ENCODE results near the gene TRMT61B. TPM values are rescaled to one million over a fixed set of nuclear protein-coding genes. Genes with fewer than 3 reads are reported as not detected.

The TRMT61B gene
- total RNA-seq (2014; rRNA removed; shearing (Covaris generic)): 11.0 and 13.6 TPM in 2 replicates
- 21.1 and 21.8 TPM in 2 replicates for polyA plus RNA-seq (2016; fragmentation: Nextera tagmentation; extraction: Ambion mirVana)

DNA sequence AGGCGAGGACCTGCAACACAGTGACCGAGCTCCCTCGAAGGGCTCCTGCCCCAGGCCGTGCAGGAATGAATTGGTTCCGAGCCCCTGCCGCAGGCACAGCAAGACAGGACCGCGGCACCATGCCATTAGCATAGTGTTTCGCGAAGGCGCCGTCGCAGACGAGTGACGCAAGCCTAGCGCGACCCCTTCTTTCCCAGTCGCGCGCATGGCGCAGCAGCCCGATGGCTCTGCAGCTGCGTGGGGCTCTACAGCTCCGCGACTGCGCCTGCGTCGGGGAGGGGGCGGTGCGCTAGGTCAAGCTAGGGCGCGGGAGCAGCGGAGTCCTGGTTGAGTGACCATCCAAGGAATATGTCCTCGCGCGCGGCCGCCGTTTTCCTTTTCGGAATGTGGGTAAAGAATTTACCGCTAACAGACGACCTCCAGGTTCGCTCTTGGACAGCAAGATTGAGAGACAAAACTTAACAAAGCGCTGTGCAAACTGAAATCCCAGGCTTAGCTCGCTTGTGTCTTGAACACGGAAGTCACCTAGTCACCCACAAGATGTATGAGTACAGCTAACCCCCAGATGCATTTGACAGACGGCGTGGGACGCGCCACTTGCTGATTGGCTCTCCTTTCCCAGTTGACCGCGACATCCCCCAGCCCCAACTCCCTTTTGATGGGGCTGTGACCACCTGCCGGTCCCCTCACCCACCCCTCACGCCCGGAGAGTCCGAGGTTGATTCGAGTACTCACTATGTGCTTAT lies at the start of gene TRMT61B:
Gene TRMT61B (minus strand): TSS at position 164 of the 746 bp plus-strand sequence. CDS start 32 bp downstream, at position 132.
- peaks cover 19% of the 10 kb centered on the region for H3K4me1 ChIP-seq (ENCODE audit: insufficient read depth)
- no peaks in the 10 kb centered on the region for H3K27me3 ChIP-seq (replicated peaks; ENCODE audit: insufficient read depth)
- peak within 1 kb of the TSS; percentile 96 for H2AFZ ChIP-seq
- no peaks in the 10 kb centered on the region for H4K20me1 ChIP-seq (ENCODE audit: insufficient read depth)
- H3K9ac ChIP-seq: peak within 1 kb of the TSS; percentile 95
- 1% methylated on average over 57 of the region's 57 CpGs for WGBS, 2 experiments (ENCODE audit: low coverage in 1 of 2, low lambda C conversion rate in 2 of 2, missing lambda C conversion rate in 2 of 2)
- no peaks in the 10 kb centered on the region for H3K9me3 ChIP-seq (ENCODE audit: low read depth)
- no peaks in the 10 kb centered on the region for H3K36me3 ChIP-seq (ENCODE audit: low read depth)
- TF ChIP-seq EZH2phosphoT487 (IDR thresholded peaks at IDR 0.05; ENCODE audit: insufficient read depth, low read depth) (no peak), EZH2 (IDR thresholded peaks at IDR 0.05; ENCODE audit: insufficient read depth, poor library complexity, severe bottlenecking) (no peak)
- peak; percentile 98 for DNase-seq
- H3F3A ChIP-seq (ENCODE audit: insufficient read depth): 0 out of 2 replicates have a peak, but pooled peaks cover 5% of the 10 kb centered on the region
- peak within 1 kb of the TSS; percentile 94 for H3K4me2 ChIP-seq (ENCODE audit: unreplicated experiment)
- in situ Hi-C loops (cut with MboI): no loop called here
- H3K79me2 ChIP-seq (ENCODE audit: insufficient read depth): peaks cover 45% of the 10 kb centered on the region
- H3K9me2 ChIP-seq (ENCODE audit: insufficient read depth): no peaks in the 10 kb centered on the region
- H3K4me3 ChIP-seq: peak within 1 kb of the TSS; percentile 97
- H3K27ac ChIP-seq: peak within 1 kb of the TSS; percentile 76

DNA sequence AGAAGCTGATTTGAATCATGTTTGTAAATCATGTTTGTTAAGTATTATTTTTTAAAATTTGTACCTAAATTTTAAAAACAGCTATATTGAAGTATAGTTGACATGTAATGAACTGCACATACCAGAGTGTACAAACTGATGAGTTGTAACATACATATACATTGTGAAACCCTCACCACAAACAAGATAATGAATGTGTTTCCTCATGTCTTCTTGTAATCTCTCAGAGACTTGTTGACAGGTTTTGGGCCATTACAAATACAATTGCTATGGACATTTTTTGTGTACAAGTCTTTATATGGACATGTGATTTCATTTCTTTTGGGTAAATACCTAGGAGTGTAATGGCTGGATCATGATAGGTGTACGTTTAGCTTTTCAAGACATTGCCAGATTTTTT lies 45.8 kb upstream of the TRMT61B start:
- no peak overlapping the region for H3K27ac ChIP-seq
- no peak overlapping the region for H2AFZ ChIP-seq
- TF ChIP-seq EZH2phosphoT487 (IDR thresholded peaks at IDR 0.05; ENCODE audit: insufficient read depth, low read depth) (peak; percentile 95), EZH2 (IDR thresholded peaks at IDR 0.05; ENCODE audit: insufficient read depth, poor library complexity, severe bottlenecking) (no peak)
- no peaks in the 10 kb centered on the region for H3K9me3 ChIP-seq (ENCODE audit: low read depth)
- 71 to 88% methylated on average over 1 of the region's 1 CpG for WGBS, 2 experiments (ENCODE audit: low coverage in 1 of 2, low lambda C conversion rate in 2 of 2, missing lambda C conversion rate in 2 of 2)
- no peaks in the 10 kb centered on the region for H3K27me3 ChIP-seq (replicated peaks; ENCODE audit: insufficient read depth)
- DNase-seq: peak; percentile 15
- H3K9me2 ChIP-seq (ENCODE audit: insufficient read depth): no peaks in the 10 kb centered on the region
- peaks cover 30% of the 10 kb centered on the region; the same call in 1 of the 2 replicates for H4K20me1 ChIP-seq (ENCODE audit: insufficient read depth)
- H3K4me1 ChIP-seq (ENCODE audit: insufficient read depth): no peaks in the 10 kb centered on the region
- H3K79me2 ChIP-seq (ENCODE audit: insufficient read depth): peaks cover 96% of the 10 kb centered on the region
- no peak overlapping the region for H3K4me2 ChIP-seq (ENCODE audit: unreplicated experiment)
- no peak overlapping the region for H3K9ac ChIP-seq
- peaks cover 60% of the 10 kb centered on the region for H3K36me3 ChIP-seq (ENCODE audit: low read depth)
- in situ Hi-C loops (cut with MboI): no loop called here
- H3K4me3 ChIP-seq: no peak overlapping the region
- H3F3A ChIP-seq (ENCODE audit: insufficient read depth): peaks cover 11% of the 10 kb centered on the region

DNA sequence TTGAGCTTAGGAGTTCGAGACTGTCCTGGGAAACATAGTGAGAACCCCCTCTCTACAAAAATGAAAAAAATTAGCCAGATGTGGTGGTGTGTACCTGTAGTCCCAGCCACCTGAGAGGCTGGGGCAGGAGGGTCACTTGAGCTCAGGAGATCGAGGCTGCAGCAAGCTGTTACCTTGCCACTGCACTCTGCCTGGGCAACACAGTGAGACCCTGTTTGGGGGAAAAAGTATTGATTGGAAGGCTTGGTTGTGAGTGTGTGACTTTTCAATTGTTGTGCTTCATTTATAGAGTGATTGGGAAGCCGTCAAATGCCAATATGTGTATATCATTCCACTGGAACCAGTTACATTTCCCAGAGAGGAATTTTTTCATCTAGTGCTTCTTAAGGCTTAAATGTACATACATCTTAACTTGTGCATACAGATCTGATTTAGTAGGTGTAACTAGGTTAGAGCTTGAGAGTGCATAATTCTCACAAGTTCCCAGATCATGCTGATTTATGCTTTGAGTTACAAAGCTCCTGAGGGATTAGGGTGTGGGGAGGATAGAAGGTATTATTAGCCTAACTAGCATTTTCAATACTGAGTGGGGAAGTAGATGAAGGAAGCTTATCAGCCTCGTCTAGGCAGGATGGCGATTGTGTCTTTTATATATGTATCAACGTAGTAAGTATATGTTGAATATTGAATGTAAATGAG lies 39.7 kb upstream of the TRMT61B start:
- no peaks in the 10 kb centered on the region for H3K9me2 ChIP-seq (ENCODE audit: insufficient read depth)
- H3K4me2 ChIP-seq (ENCODE audit: unreplicated experiment): no peak overlapping the region
- peaks cover 97% of the 10 kb centered on the region for H3K79me2 ChIP-seq (ENCODE audit: insufficient read depth)
- H3F3A ChIP-seq (ENCODE audit: insufficient read depth): 0 out of 2 replicates have a peak, but pooled peaks cover 3% of the 10 kb centered on the region
- 88 to 95% methylated on average over 6 of the region's 6 CpGs for WGBS, 2 experiments (ENCODE audit: low coverage in 1 of 2, low lambda C conversion rate in 2 of 2, missing lambda C conversion rate in 2 of 2)
- H4K20me1 ChIP-seq (ENCODE audit: insufficient read depth): peaks cover 11% of the 10 kb centered on the region; the same call in 1 of the 2 replicates
- H3K9ac ChIP-seq: no peak overlapping the region
- H3K4me3 ChIP-seq: no peak overlapping the region
- no peaks in the 10 kb centered on the region for H3K27me3 ChIP-seq (replicated peaks; ENCODE audit: insufficient read depth)
- in situ Hi-C loops (cut with MboI): no loop called here
- no peak for DNase-seq
- no peak overlapping the region for H3K27ac ChIP-seq
- TF ChIP-seq EZH2phosphoT487 (IDR thresholded peaks at IDR 0.05; ENCODE audit: insufficient read depth, low read depth): no peak
- no peak for TF ChIP-seq EZH2 (IDR thresholded peaks at IDR 0.05; ENCODE audit: insufficient read depth, poor library complexity, severe bottlenecking)
- H3K36me3 ChIP-seq (ENCODE audit: low read depth): peaks cover 58% of the 10 kb centered on the region
- H3K4me1 ChIP-seq (ENCODE audit: insufficient read depth): peaks cover 6% of the 10 kb centered on the region; the same call in 1 of the 2 replicates
- no peaks in the 10 kb centered on the region for H3K9me3 ChIP-seq (ENCODE audit: low read depth)
- H2AFZ ChIP-seq: no peak overlapping the region

DNA sequence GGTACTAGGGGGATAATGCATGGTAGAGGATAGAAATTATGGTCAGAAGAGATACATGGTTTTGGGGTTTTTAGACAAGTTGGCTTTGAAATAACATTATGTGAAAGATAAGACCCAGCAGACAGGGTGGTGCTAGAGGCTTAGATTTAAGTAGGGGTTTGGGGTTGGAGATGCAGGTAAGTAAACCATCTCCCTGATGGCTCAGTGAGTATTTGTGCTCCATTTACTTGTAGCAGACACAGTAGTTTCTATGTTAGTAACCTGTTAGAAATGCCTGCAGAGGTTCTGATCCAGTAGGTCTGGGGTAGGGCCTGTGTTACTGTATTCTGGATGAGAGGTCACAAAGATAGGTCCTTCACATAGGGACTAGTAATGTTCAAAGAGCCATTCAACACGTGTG lies 38.1 kb upstream of the TRMT61B start:
- Histone ChIP-seq H3K4me2 (ENCODE audit: unreplicated experiment) (no peak overlapping the region), H3K36me3 (ENCODE audit: low read depth) (peaks cover 50% of the 10 kb centered on the region), H3K27ac (no peak overlapping the region), H3K27me3 (replicated peaks; ENCODE audit: insufficient read depth) (no peaks in the 10 kb centered on the region), H3K79me2 (ENCODE audit: insufficient read depth) (peaks cover 97% of the 10 kb centered on the region), H3K9me2 (ENCODE audit: insufficient read depth) (no peaks in the 10 kb centered on the region), H3K4me3 (no peak overlapping the region), H4K20me1 (ENCODE audit: insufficient read depth) (peaks cover 20% of the 10 kb centered on the region; the same call in 1 of the 2 replicates), H3K9me3 (ENCODE audit: low read depth) (no peaks in the 10 kb centered on the region), H2AFZ (no peak overlapping the region), H3K4me1 (ENCODE audit: insufficient read depth) (peaks cover 15% of the 10 kb centered on the region), H3F3A (ENCODE audit: insufficient read depth) (peaks cover 13% of the 10 kb centered on the region; the same call in 1 of the 2 replicates), H3K9ac (no peak overlapping the region)
- TF ChIP-seq EZH2 (IDR thresholded peaks at IDR 0.05; ENCODE audit: insufficient read depth, poor library complexity, severe bottlenecking) (no peak), EZH2phosphoT487 (IDR thresholded peaks at IDR 0.05; ENCODE audit: insufficient read depth, low read depth) (no peak)
- in situ Hi-C loops (cut with MboI): no loop called here
- WGBS, 2 experiments (ENCODE audit: low coverage in 1 of 2, low lambda C conversion rate in 2 of 2, missing lambda C conversion rate in 2 of 2): 64 to 85% methylated on average over 1 of the region's 1 CpG
- DNase-seq: no peak

All from GM23248 (cell line).